HCT116 (cell line): ENCODE results near the gene DDRGK1. TPM values are rescaled to one million over a fixed set of nuclear protein-coding genes. Genes with fewer than 3 reads are reported as not detected.

Experiments used
- ATAC-seq: fragments of 200-7000 bp; cut with Tn5 transposase; 2 replicates; pipeline ENCODE4 v1.9.1; 2020; ENCODE audit warnings: mild to moderate bottlenecking, moderate library complexity
- BruUV-seq: library from RNA; stranded (reverse); fragments of 400-500 nt; replicated peaks from 2 replicates; lab custom pipeline; 2021; lab: Mats Ljungman, UMichigan
- CTCF ChIA-PET: fragments of 300-600 bp; sonication (Branson Sonifier 250); formaldehyde crosslinking; loops from one replicate; lab custom pipeline; 2021; ENCODE audit warnings: antibody characterized with exemption; lab: Charles Lee
- POLR2A ChIA-PET: fragments of 300-600, 350-600 bp; sonication (Branson Sonifier 250); formaldehyde crosslinking; loops from one replicate; lab custom pipeline; 2021; ENCODE audit warnings: antibody characterized with exemption; lab: Charles Lee
- RAD21 ChIA-PET, 2 experiments: fragments of 300-600 bp; sonication (Branson Sonifier 250); formaldehyde crosslinking; loops; one replicate each; lab custom pipeline; 2023; ENCODE audit warnings: low total read pairs in 2 of 2; ENCODE audit not compliant: uncharacterized antibody in 2 of 2, unreplicated experiment in 2 of 2, low non-redundant PET in 1 of 2; lab: Charles Lee
- DNase-seq: peaks from one replicate; pipeline ENCODE4 v3.0.0-alpha.2; 2010; ENCODE audit warnings: low read depth, low spot score
- H2AFZ ChIP-seq: fragments of 200-600 bp; shearing (Covaris generic), sonication (generic); 2 replicates; pipeline ENCODE4 v1.6.1; 2017; ENCODE audit warnings: low read depth, mixed run types, mixed read lengths, antibody characterized with exemption, low read length; ENCODE audit not compliant: poor library complexity, severe bottlenecking
- H3K27ac ChIP-seq: 2 replicates; pipeline ENCODE4 v1.5.1; 2012; ENCODE audit warnings: low read depth, low read length
- H3K27me3 ChIP-seq: fragments of 200-600 bp; sonication (generic); 2 replicates; pipeline ENCODE4 v1.6.1; 2016; ENCODE audit warnings: mixed run types, low read length, mixed read lengths; ENCODE audit not compliant: insufficient read depth
- H3K36me3 ChIP-seq, 2 experiments: fragments of 200-500 bp in 1 of 2; fragments of 200-600 bp in 1 of 2; sonication (Bioruptor generic) in 1 of 2; sonication (generic) in 1 of 2; 2 replicates each; pipeline versions ENCODE4 v1.5.1 to v1.6.1; 2014 to 2016; ENCODE audit warnings: low read length in 2 of 2, inconsistent platforms in 1 of 2, mixed read lengths in 1 of 2, mixed run types in 1 of 2; ENCODE audit not compliant: insufficient read depth in 2 of 2, control insufficient read depth in 1 of 2
- H3K4me1 ChIP-seq, 2 experiments: fragments of 200-600 bp in 1 of 2; sonication (generic) in 1 of 2; 2 replicates each; pipeline versions ENCODE4 v1.5.1 to v1.6.1; 2012 to 2017; ENCODE audit warnings: low read length in 2 of 2, inconsistent platforms in 1 of 2, mild to moderate bottlenecking in 1 of 2, mixed read lengths in 1 of 2, mixed run types in 1 of 2, moderate library complexity in 1 of 2; ENCODE audit not compliant: insufficient read depth in 2 of 2, control insufficient read depth in 1 of 2
- H3K4me2 ChIP-seq: fragments of 200-600 bp; sonication (generic); 2 replicates; pipeline ENCODE4 v1.6.1; 2017; ENCODE audit warnings: mixed run types, low read length, mixed read lengths
- H3K4me3 ChIP-seq, 2 experiments: fragments of 200-600 bp in 1 of 2; sonication (generic) in 1 of 2; replicated peaks in 1 of 2; 2 replicates each; pipeline ENCODE4 v1.5.1; 2011 to 2016; ENCODE audit warnings: low read length in 2 of 2, control low read depth in 1 of 2, low read depth in 1 of 2, mild to moderate bottlenecking in 1 of 2, mixed read lengths in 1 of 2, mixed run types in 1 of 2
- H3K79me2 ChIP-seq: fragments of 200-600 bp; sonication (generic); 2 replicates; pipeline ENCODE4 v1.6.1; 2017; ENCODE audit warnings: mild to moderate bottlenecking, mixed run types, low read length, moderate library complexity, mixed read lengths; ENCODE audit not compliant: insufficient read depth
- H3K9ac ChIP-seq: fragments of 200-600 bp; sonication (generic); 2 replicates; pipeline ENCODE4 v1.6.1; 2016; ENCODE audit warnings: low read length, mixed read lengths
- H3K9me2 ChIP-seq: fragments of 200-600 bp; sonication (generic), shearing (Covaris generic); 2 replicates; pipeline ENCODE4 v1.6.1; 2017; ENCODE audit warnings: mixed run types, mild to moderate bottlenecking, moderate library complexity; ENCODE audit not compliant: insufficient read depth
- H3K9me3 ChIP-seq, 2 experiments: fragments of 200-500 bp in 1 of 2; fragments of 200-600 bp in 1 of 2; sonication (Bioruptor generic) in 1 of 2; sonication (generic) in 1 of 2; 2 replicates each; pipeline ENCODE4 v1.6.1; 2014 to 2017; ENCODE audit warnings: low read length in 2 of 2, mixed read lengths in 2 of 2, inconsistent platforms in 1 of 2, low read depth in 1 of 2, mild to moderate bottlenecking in 1 of 2, mixed run types in 1 of 2, moderate library complexity in 1 of 2; ENCODE audit not compliant: control insufficient read depth in 1 of 2, insufficient read depth in 1 of 2
- H4K20me1 ChIP-seq: fragments of 200-600 bp; sonication (generic), shearing (Covaris generic); 2 replicates; pipeline ENCODE4 v1.6.1; 2017; ENCODE audit warnings: mixed run types, mild to moderate bottlenecking, moderate library complexity; ENCODE audit not compliant: insufficient read depth
- CBX3 ChIP-seq: IDR thresholded peaks from 2 replicates; pipeline ENCODE4 v1.6.1; 2012; ENCODE audit warnings: low read depth
- CEBPB ChIP-seq: IDR thresholded peaks from 2 replicates; pipeline ENCODE4 v1.6.1; 2012; ENCODE audit warnings: low read depth
- EZH2 ChIP-seq: fragments of 200-600 bp; sonication (generic); IDR thresholded peaks from 2 replicates; pipeline ENCODE4 v1.6.1; 2017; ENCODE audit warnings: antibody characterized with exemption, mixed run types
- FOSL1 ChIP-seq: IDR thresholded peaks from 2 replicates; pipeline ENCODE4 v1.6.1; 2012; ENCODE audit warnings: low read depth
- RAD21 ChIP-seq: IDR thresholded peaks from 2 replicates; pipeline ENCODE4 v1.6.1; 2012; ENCODE audit warnings: low read depth, mild to moderate bottlenecking
- REST ChIP-seq: IDR thresholded peaks from 2 replicates; pipeline ENCODE4 v1.6.1; 2012; ENCODE audit warnings: low read depth
- SIN3A ChIP-seq: IDR thresholded peaks from 2 replicates; pipeline ENCODE4 v1.6.1; 2012; ENCODE audit warnings: low read depth
- SP1 ChIP-seq: IDR thresholded peaks from 2 replicates; pipeline ENCODE4 v1.6.1; 2012; ENCODE audit warnings: low read depth
- SRF ChIP-seq: IDR thresholded peaks from 2 replicates; pipeline ENCODE4 v1.6.1; 2012; ENCODE audit warnings: low read depth
- TCF7L2 ChIP-seq: IDR thresholded peaks from 2 replicates; pipeline ENCODE4 v1.7.0; 2011; ENCODE audit warnings: borderline replicate concordance, inconsistent platforms; ENCODE audit not compliant: insufficient read depth, insufficient read length; ENCODE audit errors: extremely low read depth
- YY1 ChIP-seq: IDR thresholded peaks from 2 replicates; pipeline ENCODE4 v1.6.1; 2011; ENCODE audit warnings: low read length, low read depth, moderate library complexity, mild to moderate bottlenecking; ENCODE audit not compliant: insufficient replicate concordance; ENCODE audit errors: extremely low read depth
- ZBTB33 ChIP-seq: IDR thresholded peaks from 2 replicates; pipeline ENCODE4 v1.6.1; 2011; ENCODE audit warnings: mild to moderate bottlenecking, low read length, moderate library complexity; ENCODE audit not compliant: insufficient replicate concordance; ENCODE audit errors: extremely low read depth
- ZFX ChIP-seq: fragments of 450-650 bp; IDR thresholded peaks from 2 replicates; pipeline ENCODE4 v1.6.1; 2017
- ZNF274 ChIP-seq: fragments of 200-500 bp; sonication (Bioruptor generic); IDR thresholded peaks from 2 replicates; pipeline ENCODE4 v1.6.1; 2014; ENCODE audit warnings: mild to moderate bottlenecking, low read depth, low read length, inconsistent platforms
- intact Hi-C: fragments of 100-400 bp; cut with micrococcal nuclease; formaldehyde crosslinking; loops from 2 replicates; pipeline ENCODE4 v1.10.0; 2022
- total RNA-seq: library from RNA; stranded (reverse); gene quantifications from one replicate; pipeline ENCODE4 v1.2.1, GENCODE V29; 2021; ENCODE audit not compliant: unreplicated experiment

Gene DDRGK1
- total RNA-seq, 1 experiment from 2014 or later = 45.8 TPM

DNA sequence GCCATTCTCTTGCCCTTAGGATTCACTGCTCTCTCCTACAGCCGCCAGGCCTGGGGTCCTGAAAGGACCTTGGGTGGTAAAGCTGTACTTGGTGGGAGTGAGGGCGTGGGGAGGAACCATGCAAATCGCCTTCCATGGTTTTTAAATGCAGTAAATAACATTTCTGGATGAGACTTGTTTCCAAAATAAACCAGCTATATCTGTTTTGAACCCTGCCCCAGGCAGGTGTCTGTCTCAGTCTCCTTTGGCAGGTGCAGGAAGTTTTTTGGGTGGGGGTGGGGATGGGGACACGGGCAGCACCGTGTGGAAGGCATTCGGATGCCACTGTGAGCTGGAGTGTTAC is 19.1 kb upstream of the DDRGK1 start:
- ATAC-seq = no peak
- DNase-seq = no peak
- Histone ChIP-seq H3K9me3 (no peaks in the 10 kb centered on the region), H3K27ac (no peak overlapping the region), H3K4me1 (peaks cover 2 to 3% of the 10 kb centered on the region in 2 experiments; a peak in 3 of 4 replicates)
- TF ChIP-seq ZBTB33 = no peak
- TF ChIP-seq EZH2 = no peak
- no peak for TF ChIP-seq RAD21
- TF ChIP-seq ZNF274 = no peak
- no peak for TF ChIP-seq REST
- TF ChIP-seq YY1 = no peak
- TF ChIP-seq CEBPB = no peak
- no peak for TF ChIP-seq TCF7L2
- no peak for TF ChIP-seq SP1
- TF ChIP-seq FOSL1 = no peak
- no peak for TF ChIP-seq ZFX
- TF ChIP-seq SRF = no peak
- no peak for TF ChIP-seq SIN3A
- TF ChIP-seq CBX3 = no peak
- TF ChIP-seq, all 23 proteins: peak for 0
- BruUV-seq = no TSS peak
- H3K9ac ChIP-seq = no peak overlapping the region
- intact Hi-C loops = no loop called here
- H3K9me2 ChIP-seq = no peaks in the 10 kb centered on the region
- peaks cover 11 to 16% of the 10 kb centered on the region in 2 experiments; a peak in 3 of 4 replicates for H3K36me3 ChIP-seq
- H4K20me1 ChIP-seq = no peaks in the 10 kb centered on the region
- no peak overlapping the region for H2AFZ ChIP-seq
- ChIA-PET RAD21 (no interaction called here), POLR2A (no interaction called here), CTCF (interaction anchor here (0.7 kb wide), 1 partner anchor 702 kb away, joined by 4 read pairs; no protein-coding TSS in a partner anchor)
- H3K4me3 ChIP-seq = no peak overlapping the region
- no peaks in the 10 kb centered on the region for H3K27me3 ChIP-seq
- H3K4me2 ChIP-seq = no peak overlapping the region
- H3K79me2 ChIP-seq = no peaks in the 10 kb centered on the region
